Activated CD4-positive, alpha-beta memory T cell treated with anti-CD3 and anti-CD28 coated beads for 36 hours (primary cell): ENCODE measurements around the gene LSAMP. TPM values are rescaled to one million over a fixed set of nuclear protein-coding genes. Genes with fewer than 3 reads are reported as not detected.
"Not testable (repeated sequence)": the region's sequence is repeated elsewhere in the genome, so short reads cannot be mapped to it uniquely, and the experiment has no call there.

Experiments used
- CTCF ChIA-PET: fragments of 350-600 bp; sonication (Branson Sonifier 250); formaldehyde crosslinking; loops from one replicate; lab custom pipeline; 2021; ENCODE audit warnings: antibody characterized with exemption, inconsistent platforms; lab: Charles Lee
- POLR2A ChIA-PET: fragments of 350-600 bp; sonication (Branson Sonifier 250); formaldehyde crosslinking; loops from one replicate; lab custom pipeline; 2021; ENCODE audit warnings: antibody characterized with exemption; lab: Charles Lee
- DNase-seq: peaks from one replicate; pipeline ENCODE4 v3.0.0-alpha.2; 2020
- H3K27ac Mint-ChIP-seq: one replicate; pipeline ENCODE4 v1.8.0; 2021; ENCODE audit warnings: mixed read lengths
- H3K27me3 Mint-ChIP-seq: one replicate; pipeline ENCODE4 v1.8.0; 2021; ENCODE audit warnings: mixed read lengths
- H3K36me3 Mint-ChIP-seq: one replicate; pipeline ENCODE4 v1.8.0; 2021; ENCODE audit warnings: mixed read lengths
- H3K4me1 Mint-ChIP-seq: one replicate; pipeline ENCODE4 v1.8.0; 2021; ENCODE audit warnings: low read depth, mixed read lengths
- H3K4me3 Mint-ChIP-seq: one replicate; pipeline ENCODE4 v1.8.0; 2021; ENCODE audit warnings: mild to moderate bottlenecking, mixed read lengths
- H3K9me3 Mint-ChIP-seq: one replicate; pipeline ENCODE4 v1.8.0; 2021; ENCODE audit warnings: mixed read lengths
- intact Hi-C: fragments of 100-400 bp; cut with micrococcal nuclease; formaldehyde crosslinking; loops from one replicate; pipeline ENCODE4 v1.15.1; 2023
- total RNA-seq, 2 experiments: library from RNA; stranded (reverse); gene quantifications; one replicate each; pipeline ENCODE4 v1.2.3, GENCODE V29; 2021

Gene LSAMP
- total RNA-seq, 2 experiments from 2014 or later = not detected

DNA sequence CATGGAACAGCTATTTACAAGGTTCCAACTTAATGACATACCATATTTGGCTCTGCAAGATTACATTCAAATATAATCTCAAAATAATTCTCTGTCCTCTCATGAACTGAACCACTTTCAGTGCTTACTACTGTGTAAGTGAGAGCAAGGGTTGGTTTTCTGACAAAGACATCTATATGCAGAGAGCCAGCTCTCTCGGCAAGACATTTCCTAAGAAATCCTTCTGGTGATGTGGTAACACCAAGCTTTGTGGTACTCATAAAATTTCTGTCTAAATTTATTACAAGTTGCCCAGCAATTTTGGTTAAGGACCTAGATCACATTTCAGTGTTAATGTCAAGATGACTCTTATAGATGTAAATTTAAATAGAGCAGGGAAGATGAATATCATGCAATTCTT is 637.0 kb downstream of the LSAMP start:
- H3K27ac Mint-ChIP-seq = no peak overlapping the region
- POLR2A ChIA-PET = no interaction called here
- peaks cover 22% of the 10 kb centered on the region for H3K27me3 Mint-ChIP-seq
- H3K9me3 Mint-ChIP-seq = no peaks in the 10 kb centered on the region
- DNase-seq = no peak
- H3K4me3 Mint-ChIP-seq = no peak overlapping the region
- peaks cover 5% of the 10 kb centered on the region for H3K4me1 Mint-ChIP-seq
- CTCF ChIA-PET = no interaction called here
- no peaks in the 10 kb centered on the region for H3K36me3 Mint-ChIP-seq
- intact Hi-C loops = no loop called here

DNA sequence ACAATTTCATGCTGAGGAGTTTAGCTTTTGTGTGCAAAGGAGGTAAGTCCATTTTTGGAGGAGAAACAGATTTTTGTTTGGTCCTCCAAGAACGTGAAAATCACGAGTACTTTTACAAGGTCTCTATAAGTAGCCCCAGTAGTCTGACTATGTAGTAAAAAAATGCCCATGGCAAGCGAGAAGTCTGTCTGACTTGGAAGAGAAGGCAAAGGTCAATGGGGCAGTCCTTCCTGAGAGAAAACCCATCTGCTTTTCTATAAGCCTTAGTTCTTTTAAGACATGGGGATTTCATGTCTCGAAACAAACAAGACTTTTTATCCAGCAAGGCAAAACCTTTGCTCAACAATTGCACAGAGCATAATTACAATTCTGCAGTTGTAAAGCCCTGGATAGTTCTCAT is 638.8 kb downstream of the LSAMP start:
- intact Hi-C loops = no loop called here
- Mint-ChIP-seq H3K27me3 (peaks cover 33% of the 10 kb centered on the region), H3K36me3 (no peaks in the 10 kb centered on the region), H3K4me3 (no peak overlapping the region), H3K9me3 (no peaks in the 10 kb centered on the region), H3K27ac (no peak overlapping the region), H3K4me1 (peaks cover 5% of the 10 kb centered on the region)
- ChIA-PET CTCF (interaction anchor here (3.2 kb wide), 1 partner anchor 9 kb away, joined by 15 read pairs; no protein-coding TSS in a partner anchor), POLR2A (no interaction called here)
- no peak for DNase-seq

DNA sequence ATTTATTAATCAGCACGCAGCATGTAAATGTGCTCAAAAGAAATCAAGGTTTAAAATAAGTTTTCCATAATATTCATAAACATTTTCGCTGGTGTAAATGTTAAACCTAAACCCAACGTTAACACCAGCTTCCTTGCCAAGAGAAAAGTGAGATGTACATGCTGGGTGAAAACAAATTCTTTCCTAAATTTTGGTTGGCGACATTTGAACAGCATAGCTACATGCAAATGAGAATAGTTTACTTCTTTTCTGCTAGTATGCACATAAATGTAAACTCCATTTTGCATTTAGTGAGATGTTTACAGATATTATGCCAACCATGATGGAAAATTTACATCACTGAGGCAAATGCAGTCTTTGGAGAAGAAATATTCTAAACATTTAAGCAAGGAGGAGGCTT is 639.8 kb downstream of the LSAMP start:
- no peak for DNase-seq
- Mint-ChIP-seq H3K4me1 (peaks cover 5% of the 10 kb centered on the region), H3K27ac (no peak overlapping the region), H3K9me3 (no peaks in the 10 kb centered on the region), H3K36me3 (no peaks in the 10 kb centered on the region), H3K27me3 (peaks cover 31% of the 10 kb centered on the region), H3K4me3 (no peak overlapping the region)
- ChIA-PET CTCF (interaction anchor here (3.2 to 3.7 kb wide), 2 partner anchors 9 to 21 kb away, joined by 15 to 16 read pairs; no protein-coding TSS in a partner anchor), POLR2A (no interaction called here)
- intact Hi-C loops = no loop called here

DNA sequence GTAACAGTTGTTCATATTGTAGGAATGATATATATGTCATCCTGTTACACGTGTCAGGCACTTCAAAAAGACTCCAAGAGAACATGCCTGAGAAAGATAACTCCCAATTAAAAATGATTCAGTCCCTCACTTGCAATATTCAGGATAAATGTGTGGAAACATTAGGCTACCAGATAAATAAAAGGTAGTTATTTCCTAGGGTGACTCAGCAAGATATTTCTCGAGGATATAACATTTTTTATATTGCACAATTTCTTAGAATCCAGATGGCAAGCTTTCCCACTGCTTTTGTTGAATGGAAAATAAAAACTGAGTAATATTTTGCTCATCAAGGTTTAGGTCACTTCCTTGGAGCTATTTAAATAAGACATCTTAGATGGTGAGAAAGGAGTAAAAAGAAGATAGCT is 640.6 kb downstream of the LSAMP start:
- Mint-ChIP-seq H3K27me3 (peaks cover 31% of the 10 kb centered on the region), H3K4me3 (no peak overlapping the region), H3K9me3 (no peaks in the 10 kb centered on the region), H3K36me3 (no peaks in the 10 kb centered on the region), H3K4me1 (peaks cover 5% of the 10 kb centered on the region), H3K27ac (no peak overlapping the region)
- DNase-seq = no peak
- intact Hi-C loops = no loop called here
- ChIA-PET CTCF (interaction anchor here (3.2 to 3.7 kb wide), 2 partner anchors 10 to 20 kb away, joined by 15 to 16 read pairs; no protein-coding TSS in a partner anchor), POLR2A (interaction anchor here (1.5 kb wide), 1 partner anchor 21 kb away, joined by 4 read pairs; no protein-coding TSS in a partner anchor)

DNA sequence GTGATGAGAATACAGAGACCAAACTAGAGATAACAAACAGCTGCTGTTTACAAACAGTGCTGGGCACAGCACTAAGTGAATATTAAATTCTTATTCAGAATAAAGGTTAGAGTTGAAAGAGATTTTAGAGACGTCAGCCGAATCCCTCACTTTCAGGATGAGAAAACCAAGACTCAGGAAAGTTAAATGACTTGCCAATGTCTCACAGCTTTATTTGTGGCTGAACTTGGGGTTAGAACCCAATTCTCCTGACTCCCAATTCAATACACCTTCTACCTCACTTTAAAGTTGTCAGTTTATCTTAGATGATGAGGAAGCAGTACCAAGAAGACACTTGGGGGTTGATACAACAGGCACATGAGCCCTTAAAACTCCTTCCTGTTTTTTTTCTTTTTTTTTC is 641.1 kb downstream of the LSAMP start:
- DNase-seq = no peak
- H3K36me3 Mint-ChIP-seq = no peaks in the 10 kb centered on the region
- intact Hi-C loops = no loop called here
- no peak overlapping the region for H3K27ac Mint-ChIP-seq
- CTCF ChIA-PET = interaction anchor here (1.1 to 3.7 kb wide), 3 partner anchors 11 to 20 kb away, joined by 4 to 16 read pairs (median 15); no protein-coding TSS in a partner anchor
- H3K27me3 Mint-ChIP-seq = peaks cover 26% of the 10 kb centered on the region
- H3K4me1 Mint-ChIP-seq = peaks cover 5% of the 10 kb centered on the region
- no peaks in the 10 kb centered on the region for H3K9me3 Mint-ChIP-seq
- POLR2A ChIA-PET = interaction anchor here (1.5 kb wide), 1 partner anchor 20 kb away, joined by 4 read pairs; no protein-coding TSS in a partner anchor
- no peak overlapping the region for H3K4me3 Mint-ChIP-seq

DNA sequence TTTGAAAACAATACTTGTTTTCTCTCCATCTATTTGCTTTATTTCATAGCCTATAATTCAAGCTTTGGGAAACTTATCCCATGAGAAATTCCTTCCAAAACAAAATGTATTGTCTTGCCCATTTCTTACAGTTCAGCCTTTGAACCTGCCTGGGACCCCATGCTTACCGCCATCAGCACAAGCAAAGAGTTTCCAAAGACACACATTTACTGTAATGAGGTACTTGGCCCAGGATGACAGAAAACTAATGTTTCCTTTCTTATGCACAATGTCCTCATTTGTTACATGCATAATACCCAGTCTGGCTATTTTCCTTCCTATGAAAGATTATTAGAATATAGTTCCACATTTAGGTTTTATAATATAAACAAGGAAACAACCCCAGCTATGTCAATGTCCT is 641.6 kb downstream of the LSAMP start:
- Mint-ChIP-seq H3K36me3 (no peaks in the 10 kb centered on the region), H3K9me3 (no peaks in the 10 kb centered on the region), H3K27ac (no peak overlapping the region), H3K4me3 (no peak overlapping the region), H3K4me1 (peaks cover 5% of the 10 kb centered on the region), H3K27me3 (peaks cover 23% of the 10 kb centered on the region)
- intact Hi-C loops = no loop called here
- no peak for DNase-seq
- POLR2A ChIA-PET = interaction anchor here (1.5 kb wide), 1 partner anchor 20 kb away, joined by 4 read pairs; no protein-coding TSS in a partner anchor
- CTCF ChIA-PET = interaction anchor here (1.1 to 3.7 kb wide), 4 partner anchors 11 to 110 kb away, joined by 3 to 16 read pairs (median 10); no protein-coding TSS in a partner anchor

DNA sequence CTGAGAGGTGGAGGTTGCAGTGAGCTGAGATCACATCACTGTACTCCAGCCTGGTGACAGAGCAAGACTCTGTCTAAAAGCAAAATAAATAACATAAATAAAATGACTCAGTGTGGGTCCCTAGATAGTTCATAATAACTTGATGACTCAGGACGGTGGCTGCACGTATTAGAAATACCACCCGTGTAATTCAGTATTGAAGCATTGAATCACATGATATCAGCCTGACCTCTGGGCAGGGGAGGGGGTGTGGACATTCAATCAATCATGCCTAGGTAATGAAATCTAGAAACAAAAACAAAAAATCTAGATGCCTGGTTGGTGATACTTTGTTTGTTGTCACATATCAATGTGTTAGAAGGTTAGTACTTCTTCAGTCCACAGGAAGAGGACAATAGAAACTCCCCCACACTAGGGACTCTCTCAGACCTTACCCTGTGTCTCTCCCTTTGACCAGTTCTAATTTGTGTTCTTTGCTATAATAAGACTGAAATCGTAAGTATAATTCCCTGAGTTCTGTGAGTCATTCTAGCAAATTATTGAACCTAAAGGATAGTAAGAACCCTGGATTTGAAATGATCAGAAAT is 644.7 kb downstream of the LSAMP start:
- ChIA-PET POLR2A (no interaction called here), CTCF (no interaction called here)
- intact Hi-C loops = no loop called here

DNA sequence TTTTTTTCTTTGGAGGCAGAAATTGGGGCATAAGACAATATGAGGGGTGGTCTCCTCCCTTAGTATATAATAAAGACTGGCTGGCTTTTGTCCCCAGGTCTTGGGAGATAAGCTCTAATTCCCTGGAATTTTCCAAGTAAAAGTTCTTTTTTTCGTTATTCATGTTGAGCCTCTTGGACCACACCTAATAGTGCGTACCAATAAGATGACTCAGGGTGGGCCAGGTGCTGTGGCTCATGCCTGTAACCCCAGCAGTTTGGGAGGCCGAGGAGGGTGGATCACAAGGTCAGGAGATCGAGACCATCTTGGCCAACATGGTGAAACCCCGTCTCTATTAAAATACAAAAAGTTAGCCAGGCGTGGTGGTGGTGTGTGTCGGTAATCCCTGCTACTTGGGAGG is 645.2 kb downstream of the LSAMP start:
- H3K27ac Mint-ChIP-seq, H3K4me1 Mint-ChIP-seq, POLR2A ChIA-PET, H3K4me3 Mint-ChIP-seq, H3K9me3 Mint-ChIP-seq, DNase-seq, intact Hi-C loops, CTCF ChIA-PET, H3K36me3 Mint-ChIP-seq: not testable (repeated sequence)
- H3K27me3 Mint-ChIP-seq = peaks cover 21% of the 10 kb centered on the region

More for the DNA sequence above, 644.7 kb downstream of the LSAMP start:
- Mint-ChIP-seq H3K36me3 (no peaks in the 10 kb centered on the region), H3K27ac (no peak overlapping the region), H3K4me1 (peaks cover 5% of the 10 kb centered on the region), H3K9me3 (no peaks in the 10 kb centered on the region), H3K4me3 (no peak overlapping the region), H3K27me3 (peaks cover 21% of the 10 kb centered on the region)
- no peak for DNase-seq

DNA sequence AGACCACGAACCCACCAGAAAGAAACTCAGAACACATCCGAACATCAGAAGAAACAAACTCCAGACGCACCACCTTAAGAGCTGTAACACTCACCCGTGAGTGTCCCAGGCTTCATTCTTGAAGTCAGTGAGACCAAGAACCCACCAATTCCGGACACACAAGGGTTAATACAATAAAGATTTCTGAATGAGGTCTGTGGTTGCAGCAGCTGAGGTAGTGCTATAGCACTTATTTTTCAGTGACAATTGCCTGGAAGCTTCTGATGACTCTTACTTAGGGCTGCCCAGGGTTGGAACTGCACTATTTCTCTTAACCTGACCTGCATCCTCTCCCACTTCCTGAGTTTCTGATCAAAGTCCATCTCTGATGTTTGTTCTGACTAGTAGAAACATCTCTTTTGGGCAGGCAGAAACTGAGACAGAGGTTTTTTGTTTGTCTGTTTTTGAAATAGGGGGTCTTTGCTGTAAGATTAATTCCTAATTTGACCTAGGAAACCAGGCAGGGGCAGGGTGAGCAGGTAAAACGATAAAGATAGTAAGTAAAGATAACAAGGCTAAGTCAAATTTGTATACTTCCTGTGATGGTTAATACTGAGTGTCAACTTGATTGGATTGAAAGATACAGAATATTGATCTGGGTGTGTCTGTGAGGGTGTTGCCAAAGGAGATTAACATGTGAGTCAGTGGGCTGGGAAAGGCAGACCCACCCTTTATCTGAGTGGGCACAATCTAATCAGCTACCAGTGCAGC is 652.9 kb downstream of the LSAMP start:
- no peaks in the 10 kb centered on the region for H3K9me3 Mint-ChIP-seq
- no peak overlapping the region for H3K4me3 Mint-ChIP-seq
- ChIA-PET POLR2A (interaction anchor here (0.6 kb wide), 1 partner anchor 9 kb away, joined by 3 read pairs; no protein-coding TSS in a partner anchor), CTCF (interaction anchor here (1.1 to 2.1 kb wide), 3 partner anchors 9 to 22 kb away, joined by 4 to 8 read pairs (median 5); no protein-coding TSS in a partner anchor)
- H3K27me3 Mint-ChIP-seq = no peaks in the 10 kb centered on the region
- intact Hi-C loops = no loop called here
- peak; percentile 49 for DNase-seq
- H3K36me3 Mint-ChIP-seq = no peaks in the 10 kb centered on the region
- peaks cover 31% of the 10 kb centered on the region for H3K4me1 Mint-ChIP-seq
- H3K27ac Mint-ChIP-seq = peak overlapping the region; percentile 7

DNA sequence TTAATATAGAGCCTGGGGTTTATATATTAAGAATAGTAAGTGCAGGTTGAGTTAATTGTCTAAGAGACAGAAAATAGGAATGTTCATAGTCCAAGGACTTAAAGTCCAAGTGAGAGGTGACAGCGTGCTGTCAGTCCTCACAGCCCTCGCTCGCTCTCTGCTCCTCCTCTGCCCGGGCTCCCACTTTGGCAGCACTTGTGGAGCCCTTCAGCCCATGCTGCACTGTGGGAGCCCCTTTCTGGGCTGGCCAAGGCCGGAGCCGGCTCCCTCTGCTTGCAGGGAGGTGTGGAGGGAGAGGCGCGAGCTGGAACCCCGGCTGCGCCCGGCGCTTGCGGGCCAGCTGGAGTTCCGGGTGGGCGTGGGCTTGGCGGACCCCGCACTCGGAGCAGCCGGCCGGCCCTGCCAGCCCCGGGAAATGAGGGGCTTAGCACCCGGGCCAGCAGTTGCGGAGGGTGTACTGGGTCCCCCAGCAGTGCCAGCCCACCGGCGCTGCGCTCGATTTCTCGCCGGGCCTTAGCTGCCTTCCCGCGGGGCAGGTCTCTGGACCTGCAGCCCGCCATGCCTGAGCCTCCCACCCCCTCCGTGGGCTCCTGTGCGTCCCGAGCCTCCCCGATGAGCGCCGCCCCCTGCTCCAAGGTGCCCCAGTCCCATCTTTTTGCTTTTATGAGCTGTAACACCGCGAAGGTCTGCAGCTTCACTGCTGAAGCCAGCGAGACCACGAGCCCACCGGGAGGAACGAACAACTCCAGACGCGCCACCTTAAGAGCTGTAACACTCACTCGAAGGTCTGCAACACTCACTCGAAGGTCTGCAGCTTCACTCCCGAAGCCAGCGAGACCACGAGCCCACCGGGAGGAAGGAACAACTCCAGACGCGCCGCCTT is 653.8 kb downstream of the LSAMP start:
- H3K36me3 Mint-ChIP-seq, H3K27me3 Mint-ChIP-seq, H3K9me3 Mint-ChIP-seq, H3K27ac Mint-ChIP-seq, H3K4me3 Mint-ChIP-seq, DNase-seq: not testable (repeated sequence)
- H3K4me1 Mint-ChIP-seq = peaks cover 31% of the 10 kb centered on the region
- POLR2A ChIA-PET = interaction anchor here (0.6 kb wide), 1 partner anchor 8 kb away, joined by 3 read pairs; no protein-coding TSS in a partner anchor
- intact Hi-C loops = loop anchor here (2.0 kb wide), 1 partner anchor 1579 kb away; no protein-coding TSS in a partner anchor
- CTCF ChIA-PET = interaction anchor here (1.1 to 2.1 kb wide), 4 partner anchors 8 to 23 kb away, joined by 4 to 8 read pairs (median 4); no protein-coding TSS in a partner anchor

DNA sequence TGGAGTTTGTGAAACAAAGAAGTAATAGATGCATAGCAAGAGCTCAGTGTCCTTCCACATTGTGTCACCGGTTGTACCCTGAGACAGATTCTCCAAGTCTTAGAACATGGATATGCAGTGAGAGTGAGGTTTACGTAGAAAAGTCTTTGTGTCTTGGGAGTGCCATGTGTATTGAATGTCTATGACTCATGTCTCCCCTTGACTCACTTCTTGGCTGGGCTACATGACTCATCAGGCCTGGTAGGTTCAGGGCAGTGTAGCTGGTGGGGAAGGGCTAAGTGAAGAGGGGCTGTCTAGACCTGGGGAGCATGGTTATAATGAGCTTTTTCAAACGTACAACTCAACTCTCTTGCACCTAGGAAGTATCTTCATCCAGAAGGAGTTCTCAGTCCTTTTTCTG is 654.5 kb downstream of the LSAMP start:
- no peak overlapping the region for H3K27ac Mint-ChIP-seq
- DNase-seq = peak; percentile 76
- ChIA-PET POLR2A (no interaction called here), CTCF (interaction anchor here (1.4 kb wide), 1 partner anchor 24 kb away, joined by 4 read pairs; no protein-coding TSS in a partner anchor)
- H3K27me3 Mint-ChIP-seq = no peaks in the 10 kb centered on the region
- H3K9me3 Mint-ChIP-seq = no peaks in the 10 kb centered on the region
- intact Hi-C loops = loop anchor here (2.0 kb wide), 1 partner anchor 1578 kb away; no protein-coding TSS in a partner anchor
- peaks cover 31% of the 10 kb centered on the region for H3K4me1 Mint-ChIP-seq
- H3K4me3 Mint-ChIP-seq = no peak overlapping the region
- no peaks in the 10 kb centered on the region for H3K36me3 Mint-ChIP-seq
